T-helper 17 cell (primary cell): Measurements from ENCODE around the gene SRGAP1. TPM values are rescaled to one million over a fixed set of nuclear protein-coding genes. Genes with fewer than 3 reads are reported as not detected.
"Not testable (repeated sequence)": the region's sequence is repeated elsewhere in the genome, so short reads cannot be mapped to it uniquely, and the experiment has no call there.

Source experiments
- ATAC-seq: fragments of 150-1000 bp; cut with Tn5 transposase; 2 replicates; pipeline ENCODE4 v1.10.0; 2021; ENCODE audit warnings: mild to moderate bottlenecking, moderate library complexity
- DNase-seq, 3 donors: peaks; one replicate each; pipeline versions ENCODE4 v3.0.0 to v3.0.0-alpha.2; 2020 to 2021
- H3K9me3 ChIP-seq: one replicate; pipeline ENCODE4 v1.7.0; 2013; ENCODE audit warnings: low read length, mild to moderate bottlenecking; ENCODE audit not compliant: control insufficient read depth, poor library complexity, severe bottlenecking
- H3K27ac Mint-ChIP-seq: one replicate; pipeline ENCODE4 v1.8.0; 2022; ENCODE audit warnings: mild to moderate bottlenecking, moderate library complexity, mixed read lengths
- H3K27me3 Mint-ChIP-seq: one replicate; pipeline ENCODE4 v1.8.0; 2022; ENCODE audit warnings: mixed read lengths
- H3K36me3 Mint-ChIP-seq: one replicate; pipeline ENCODE4 v1.8.0; 2022; ENCODE audit warnings: low read depth, mixed read lengths
- H3K4me1 Mint-ChIP-seq: one replicate; pipeline ENCODE4 v1.8.0; 2022; ENCODE audit warnings: mild to moderate bottlenecking, mixed read lengths
- H3K4me3 Mint-ChIP-seq: one replicate; pipeline ENCODE4 v1.8.0; 2022; ENCODE audit warnings: mild to moderate bottlenecking, moderate library complexity, mixed read lengths
- total RNA-seq, 4 donors: library from RNA in 2 of 4; stranded (reverse) in 2 of 4; gene quantifications; one replicate each; pipeline ENCODE4 v1.2.3 and lab custom pipeline; 2022 to 2026

SRGAP1 gene
- total RNA-seq, 2 donors from 2014 or later = 0.05 to 0.13 TPM

DNA sequence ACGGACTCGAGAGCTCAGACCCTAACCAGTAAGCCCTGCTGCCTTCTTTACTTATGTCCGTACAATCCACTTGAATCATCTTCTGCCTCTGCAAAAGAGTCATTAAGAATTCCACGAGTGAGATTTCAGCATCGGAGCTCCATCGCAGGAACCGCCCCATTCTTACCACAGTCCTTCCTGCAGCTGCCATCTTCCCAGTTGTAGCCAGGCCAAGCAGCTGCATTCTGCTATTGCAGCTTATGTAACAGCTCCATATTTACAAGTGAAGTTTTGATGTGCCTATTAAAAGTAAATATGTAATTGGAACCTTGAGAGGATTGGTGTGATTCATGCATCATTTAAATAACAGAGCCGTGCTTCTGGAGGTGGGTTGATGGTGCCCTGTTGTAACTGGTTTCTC is 220.2 kb downstream of the SRGAP1 start:
- Mint-ChIP-seq H3K27ac (no peak overlapping the region), H3K27me3 (peaks cover 11% of the 10 kb centered on the region), H3K36me3 (no peaks in the 10 kb centered on the region), H3K4me3 (no peak overlapping the region), H3K4me1 (no peaks in the 10 kb centered on the region)
- ATAC-seq (no peak), DNase-seq (no peak)
- no peaks in the 10 kb centered on the region for H3K9me3 ChIP-seq

DNA sequence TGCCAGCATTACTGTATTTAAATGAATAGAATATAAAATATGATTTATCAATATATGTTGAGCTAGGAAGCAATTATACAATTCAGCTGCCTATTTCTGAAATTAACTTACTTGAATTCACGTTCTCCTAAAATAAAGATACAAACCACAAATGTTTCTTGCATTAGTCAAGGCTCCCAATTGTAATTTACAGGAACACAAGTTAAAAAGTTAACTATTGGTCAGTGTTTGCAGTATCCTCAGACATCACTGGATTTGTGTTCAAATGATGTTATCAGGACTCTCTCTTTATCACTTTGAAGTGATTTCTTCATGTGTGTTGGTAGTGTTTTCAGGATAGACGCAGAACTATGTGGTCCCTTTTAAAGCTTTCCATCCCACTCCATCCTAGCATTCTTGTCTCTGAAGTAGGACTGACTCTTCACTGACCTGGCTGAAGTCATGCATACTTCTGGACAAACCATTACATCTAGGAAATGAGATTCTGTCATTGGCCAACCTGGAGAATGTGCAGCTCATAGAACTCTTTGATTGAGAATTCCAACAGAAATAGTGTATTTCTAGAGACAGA is 221.5 kb downstream of the SRGAP1 start:
- H3K4me1 Mint-ChIP-seq = no peaks in the 10 kb centered on the region
- ATAC-seq (no peak), DNase-seq (no peak)
- H3K9me3 ChIP-seq = no peaks in the 10 kb centered on the region
- no peak overlapping the region for H3K27ac Mint-ChIP-seq
- H3K27me3 Mint-ChIP-seq = peaks cover 11% of the 10 kb centered on the region
- H3K4me3 Mint-ChIP-seq = no peak overlapping the region
- no peaks in the 10 kb centered on the region for H3K36me3 Mint-ChIP-seq

GRCh38 chr12:64066776-64067175 is 222.3 kb downstream of the SRGAP1 start:
- H3K27ac Mint-ChIP-seq = no peak overlapping the region
- H3K9me3 ChIP-seq = no peaks in the 10 kb centered on the region
- no peaks in the 10 kb centered on the region for H3K4me1 Mint-ChIP-seq
- H3K4me3 Mint-ChIP-seq = no peak overlapping the region
- DNase-seq (no peak), ATAC-seq (no peak)
- H3K27me3 Mint-ChIP-seq = peaks cover 11% of the 10 kb centered on the region
- no peaks in the 10 kb centered on the region for H3K36me3 Mint-ChIP-seq

GRCh38 chr12:64070454-64070853 is 226.0 kb downstream of the SRGAP1 start:
- H3K4me1 Mint-ChIP-seq = no peaks in the 10 kb centered on the region

GRCh38 chr12:64072916-64073575 is 228.5 kb downstream of the SRGAP1 start:
- Mint-ChIP-seq H3K27me3 (no peaks in the 10 kb centered on the region), H3K27ac (no peak overlapping the region), H3K4me3 (no peak overlapping the region), H3K4me1 (no peaks in the 10 kb centered on the region), H3K36me3 (no peaks in the 10 kb centered on the region)
- DNase-seq (no peak), ATAC-seq (no peak)
- H3K9me3 ChIP-seq = no peaks in the 10 kb centered on the region

More at GRCh38 chr12:64070454-64070853, 226.0 kb downstream of the SRGAP1 start:
- Mint-ChIP-seq H3K36me3 (no peaks in the 10 kb centered on the region), H3K4me3 (no peak overlapping the region), H3K27ac (no peak overlapping the region), H3K27me3 (no peaks in the 10 kb centered on the region)
- no peaks in the 10 kb centered on the region for H3K9me3 ChIP-seq
- ATAC-seq = no peak
- no peak for DNase-seq

DNA sequence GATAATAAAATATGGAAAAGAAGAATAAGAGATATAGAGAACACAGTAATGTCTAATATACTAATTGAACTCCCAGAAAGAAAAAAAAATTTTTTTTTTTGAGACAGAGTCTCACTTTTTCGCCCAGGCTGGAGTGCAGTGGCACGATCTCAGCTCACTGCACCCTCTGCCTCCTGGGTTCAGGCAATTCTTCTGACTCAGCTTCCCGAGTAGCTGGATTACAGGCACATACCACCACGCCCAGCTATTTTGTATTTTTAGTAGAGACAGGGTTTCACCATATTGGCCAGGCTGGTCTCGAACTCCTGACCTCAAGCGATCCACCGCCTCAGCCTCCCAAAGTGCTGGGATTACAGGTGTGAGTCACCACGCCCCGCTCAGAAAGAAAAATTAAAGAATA is 232.1 kb downstream of the SRGAP1 start:
- H3K4me1 Mint-ChIP-seq, H3K27ac Mint-ChIP-seq, H3K4me3 Mint-ChIP-seq, ATAC-seq, DNase-seq, H3K27me3 Mint-ChIP-seq, H3K9me3 ChIP-seq, H3K36me3 Mint-ChIP-seq: not testable (repeated sequence)

- no peaks in the 10 kb centered on the region for H3K9me3 ChIP-seq
- Mint-ChIP-seq H3K27ac (no peak overlapping the region), H3K27me3 (no peaks in the 10 kb centered on the region), H3K4me3 (no peak overlapping the region), H3K36me3 (no peaks in the 10 kb centered on the region), H3K4me1 (no peaks in the 10 kb centered on the region)
- no peak for DNase-seq
- no peak for ATAC-seq
Observed at GRCh38 chr12:64077922-64078321, 233.4 kb downstream of the SRGAP1 start.

- no peaks in the 10 kb centered on the region for H3K9me3 ChIP-seq
- Mint-ChIP-seq H3K27me3 (peaks cover 4% of the 10 kb centered on the region), H3K4me1 (no peaks in the 10 kb centered on the region), H3K36me3 (no peaks in the 10 kb centered on the region), H3K27ac (no peak overlapping the region), H3K4me3 (no peak overlapping the region)
- DNase-seq = no peak
- no peak for ATAC-seq
Observed at GRCh38 chr12:64080319-64081007, 236.0 kb downstream of the SRGAP1 start.

- Mint-ChIP-seq H3K4me1 (no peaks in the 10 kb centered on the region), H3K27ac (no peak overlapping the region), H3K36me3 (no peaks in the 10 kb centered on the region), H3K4me3 (no peak overlapping the region), H3K27me3 (peaks cover 6% of the 10 kb centered on the region)
- no peak for DNase-seq
- H3K9me3 ChIP-seq = no peaks in the 10 kb centered on the region
- no peak for ATAC-seq
Observed at GRCh38 chr12:64081008-64081404, 236.5 kb downstream of the SRGAP1 start.

- no peak overlapping the region for H3K4me3 Mint-ChIP-seq
- H3K27me3 Mint-ChIP-seq = peaks cover 6% of the 10 kb centered on the region
- H3K27ac Mint-ChIP-seq = no peak overlapping the region
- H3K4me1 Mint-ChIP-seq = no peaks in the 10 kb centered on the region
- ATAC-seq = no peak
- no peaks in the 10 kb centered on the region for H3K36me3 Mint-ChIP-seq
- no peaks in the 10 kb centered on the region for H3K9me3 ChIP-seq
- no peak for DNase-seq
Observed at GRCh38 chr12:64082116-64082515, 237.6 kb downstream of the SRGAP1 start.

- H3K4me3 Mint-ChIP-seq = no peak overlapping the region
- no peak overlapping the region for H3K27ac Mint-ChIP-seq
- no peaks in the 10 kb centered on the region for H3K4me1 Mint-ChIP-seq
- DNase-seq (no peak), ATAC-seq (no peak)
- H3K36me3 Mint-ChIP-seq = no peaks in the 10 kb centered on the region
- no peaks in the 10 kb centered on the region for H3K9me3 ChIP-seq
- H3K27me3 Mint-ChIP-seq = peaks cover 6% of the 10 kb centered on the region
Observed at GRCh38 chr12:64082866-64083268, 238.4 kb downstream of the SRGAP1 start.

GRCh38 chr12:64083285-64084210 is 239.0 kb downstream of the SRGAP1 start:
- H3K9me3 ChIP-seq = no peaks in the 10 kb centered on the region
- no peak overlapping the region for H3K4me3 Mint-ChIP-seq
- peaks cover 6% of the 10 kb centered on the region for H3K27me3 Mint-ChIP-seq
- no peaks in the 10 kb centered on the region for H3K36me3 Mint-ChIP-seq
- H3K4me1 Mint-ChIP-seq = no peaks in the 10 kb centered on the region
- ATAC-seq (no peak), DNase-seq (no peak)
- H3K27ac Mint-ChIP-seq = no peak overlapping the region

DNA sequence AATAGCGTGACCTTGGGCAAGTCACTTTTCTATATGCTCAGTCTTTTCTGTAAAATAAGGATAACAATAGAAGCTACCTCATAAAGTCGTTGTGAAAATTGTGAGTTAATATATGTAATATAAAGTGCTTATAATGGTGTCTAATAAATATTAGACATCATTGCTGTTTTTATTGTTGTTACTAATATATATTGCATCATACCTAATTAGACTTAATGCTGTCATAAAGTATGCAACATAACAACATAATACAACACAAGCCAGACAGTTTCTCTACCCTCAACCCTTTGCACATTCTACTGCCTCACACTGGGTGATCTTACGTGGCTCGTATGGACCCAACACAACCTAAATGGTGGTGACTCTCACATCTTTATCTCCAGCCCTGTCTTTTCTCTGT is 240.7 kb downstream of the SRGAP1 start:
- Mint-ChIP-seq H3K36me3 (no peaks in the 10 kb centered on the region), H3K4me3 (no peak overlapping the region), H3K27me3 (peaks cover 16% of the 10 kb centered on the region), H3K4me1 (peaks cover 3% of the 10 kb centered on the region), H3K27ac (no peak overlapping the region)
- H3K9me3 ChIP-seq = no peaks in the 10 kb centered on the region
- ATAC-seq = no peak
- DNase-seq = no peak
